ENCODE measurements around the gene GABRP. TPM values are rescaled to one million over a fixed set of nuclear protein-coding genes. Genes with fewer than 3 reads are reported as not detected.

Gene GABRP
- total RNA-seq, 1 experiment from 2014 or later: not detected

GRCh38 chr5:170747851-170748250 lies 35.7 kb upstream of the GABRP start:
- no TSS peak for BruUV-seq (replicated peaks)
- TF ChIP-seq REST (IDR thresholded peaks at IDR 0.05; ENCODE audit: insufficient read depth in 1 of 2, low read depth in 2 of 2, low read length in 1 of 2): no peak
- no peak for TF ChIP-seq TCF7L2 (IDR thresholded peaks at IDR 0.05; ENCODE audit: low read depth, low read length)
- no peak for TF ChIP-seq POLR2AphosphoS5 (IDR thresholded peaks at IDR 0.05; ENCODE audit: low read depth, low read length)
- peak; percentile 63 for TF ChIP-seq CTCF (IDR thresholded peaks at IDR 0.05)
- intact Hi-C loops (cut with micrococcal nuclease; ENCODE audit: unreplicated experiment): loop anchor here (10.0 kb wide), 1 partner anchor 167 kb away; no protein-coding TSS in a partner anchor
- no peak overlapping the region for H3K4me3 ChIP-seq (ENCODE audit: low read depth in 2 of 2, low read length in 2 of 2)
- 0 out of 2 replicates have a peak, but pooled peaks cover 2% of the 10 kb centered on the region for H3K27me3 ChIP-seq (ENCODE audit: control insufficient read depth, insufficient read depth, low read length)
- H3K4me1 ChIP-seq (ENCODE audit: control insufficient read depth, insufficient read depth, low read length): no peaks in the 10 kb centered on the region
- CTCF ChIA-PET: interaction anchor here (0.9 kb wide), 1 partner anchor 44 kb away, joined by 6 read pairs; no protein-coding TSS in a partner anchor
- DNase-seq (ENCODE audit: low read depth, low spot score) (no peak), ATAC-seq (peak; percentile 15; the same call in 1 of the 2 replicates)
- H3K27ac ChIP-seq (ENCODE audit: low read length): no peak overlapping the region
- H3K36me3 ChIP-seq (ENCODE audit: control insufficient read depth, insufficient read depth, low read length): no peaks in the 10 kb centered on the region
- H3K9me3 ChIP-seq (ENCODE audit: control insufficient read depth, insufficient read depth, low read depth, low read length): no peaks in the 10 kb centered on the region
- in situ Hi-C loops (cut with HindIII; ENCODE audit: low pct_unique_long_range_greater_than_20kb, low sequenced_read_pairs): no loop called here
- POLR2A ChIA-PET: no interaction called here

DNA sequence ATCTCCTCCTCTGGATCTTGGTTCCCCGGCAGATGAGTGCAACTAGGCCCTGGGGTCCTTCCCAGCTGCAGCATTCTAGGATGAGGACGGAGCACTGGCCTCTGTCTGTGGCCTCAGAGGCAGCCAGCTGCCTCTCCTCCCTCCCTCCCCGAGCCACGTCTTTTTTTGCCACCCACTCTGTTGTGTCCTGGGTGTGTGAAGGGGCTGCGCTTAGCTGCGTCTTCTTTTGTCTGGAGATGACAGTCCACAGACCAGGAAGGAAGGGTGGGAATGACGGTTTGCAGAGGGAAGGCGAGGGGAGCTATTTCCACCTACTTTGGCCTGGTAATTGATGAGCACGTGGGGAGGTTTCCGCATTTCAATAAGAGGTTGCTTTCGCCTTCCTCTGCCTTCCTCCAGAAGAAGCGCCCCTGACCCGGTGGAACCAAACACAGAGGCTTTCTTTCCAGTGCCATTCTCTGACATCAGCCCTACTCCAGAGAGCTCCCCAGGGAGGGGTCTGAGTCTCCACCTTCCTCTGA lies 34.5 kb upstream of the GABRP start:
- ChIA-PET CTCF (interaction anchor here (0.5 to 0.9 kb wide), 2 partner anchors 43 to 60 kb away, joined by 3 to 6 read pairs; no protein-coding TSS in a partner anchor), POLR2A (interaction anchor here (0.6 kb wide), 1 partner anchor 1106 kb away, joined by 3 read pairs; no protein-coding TSS in a partner anchor)
- Histone ChIP-seq H3K4me3 (ENCODE audit: low read depth in 2 of 2, low read length in 2 of 2) (no peak overlapping the region), H3K9me3 (ENCODE audit: control insufficient read depth, insufficient read depth, low read depth, low read length) (no peaks in the 10 kb centered on the region), H3K36me3 (ENCODE audit: control insufficient read depth, insufficient read depth, low read length) (no peaks in the 10 kb centered on the region), H3K27me3 (ENCODE audit: control insufficient read depth, insufficient read depth, low read length) (no peaks in the 10 kb centered on the region), H3K4me1 (ENCODE audit: control insufficient read depth, insufficient read depth, low read length) (no peaks in the 10 kb centered on the region), H3K27ac (ENCODE audit: low read length) (no peak overlapping the region)
- TF ChIP-seq CTCF (IDR thresholded peaks at IDR 0.05): no peak
- TF ChIP-seq REST (IDR thresholded peaks at IDR 0.05; ENCODE audit: insufficient read depth in 1 of 2, low read depth in 2 of 2, low read length in 1 of 2): no peak
- no peak for TF ChIP-seq SIN3A (IDR thresholded peaks at IDR 0.05; ENCODE audit: borderline replicate concordance, insufficient read depth, low read depth, low read length)
- TF ChIP-seq TCF7L2 (IDR thresholded peaks at IDR 0.05; ENCODE audit: low read depth, low read length): no peak
- no peak for TF ChIP-seq POLR2AphosphoS5 (IDR thresholded peaks at IDR 0.05; ENCODE audit: low read depth, low read length)
- BruUV-seq (replicated peaks): no TSS peak
- no peak for DNase-seq (ENCODE audit: low read depth, low spot score)
- intact Hi-C loops (cut with micrococcal nuclease; ENCODE audit: unreplicated experiment): loop anchor here (10.0 kb wide), 1 partner anchor 166 kb away; no protein-coding TSS in a partner anchor
- no peak for ATAC-seq
- in situ Hi-C loops (cut with HindIII; ENCODE audit: low pct_unique_long_range_greater_than_20kb, low sequenced_read_pairs): no loop called here

Measured in Panc1 (cell line).